Mesothelial cell of epicardium (in vitro differentiated cells): ENCODE data around the gene PPIL1. TPM values are rescaled to one million over a fixed set of nuclear protein-coding genes. Genes with fewer than 3 reads are reported as not detected.

Experiments
- DNase-seq, 2 experiments: peaks; one replicate each; pipeline ENCODE4 v3.0.0; 2021; ENCODE audit warnings: low spot score in 2 of 2; ENCODE audit not compliant: unreplicated experiment in 2 of 2
- H3K27ac Mint-ChIP-seq: 2 replicates; pipeline ENCODE4 v1.8.0; 2021; ENCODE audit warnings: mixed read lengths
- H3K27me3 Mint-ChIP-seq: 2 replicates; pipeline ENCODE4 v1.8.0; 2021; ENCODE audit warnings: low read depth, mixed read lengths
- H3K36me3 Mint-ChIP-seq: 2 replicates; pipeline ENCODE4 v1.8.0; 2021; ENCODE audit warnings: mixed read lengths
- H3K4me1 Mint-ChIP-seq: 2 replicates; pipeline ENCODE4 v1.8.0; 2021; ENCODE audit warnings: mixed read lengths
- H3K4me3 Mint-ChIP-seq: 2 replicates; pipeline ENCODE4 v1.8.0; 2021; ENCODE audit warnings: mild to moderate bottlenecking, moderate library complexity, mixed read lengths
- H3K9me3 Mint-ChIP-seq: 2 replicates; pipeline ENCODE4 v1.8.0; 2021; ENCODE audit warnings: mixed read lengths
- CTCF ChIP-seq: fragments of 200-600 bp; sonication (generic); IDR thresholded peaks from one replicate; pipeline ENCODE4 v1.5.0; 2021; ENCODE audit warnings: antibody characterized with exemption; ENCODE audit not compliant: unreplicated experiment
- total RNA-seq: library from RNA; stranded (reverse); gene quantifications from 3 replicates; pipeline ENCODE4 v1.2.1, GENCODE V29; 2021

The PPIL1 gene
- total RNA-seq, 1 donor from 2014 or later: 32.7 TPM

- peaks cover 28% of the 10 kb centered on the region for H3K4me1 Mint-ChIP-seq
- DNase-seq: no peak
- H3K36me3 Mint-ChIP-seq: no peaks in the 10 kb centered on the region
- H3K4me3 Mint-ChIP-seq: no peak overlapping the region
- no peak overlapping the region for H3K27ac Mint-ChIP-seq
- no peak for TF ChIP-seq CTCF
- no peaks in the 10 kb centered on the region for H3K9me3 Mint-ChIP-seq
- no peaks in the 10 kb centered on the region for H3K27me3 Mint-ChIP-seq
These were observed 49.2 kb downstream of the PPIL1 start for GRCh38 chr6:36825452-36825851.

- Mint-ChIP-seq H3K9me3 (no peaks in the 10 kb centered on the region), H3K4me1 (peaks cover 28% of the 10 kb centered on the region), H3K36me3 (no peaks in the 10 kb centered on the region), H3K27me3 (no peaks in the 10 kb centered on the region), H3K27ac (no peak overlapping the region), H3K4me3 (no peak overlapping the region)
- DNase-seq: no peak
- no peak for TF ChIP-seq CTCF
These were observed 50.4 kb downstream of the PPIL1 start for GRCh38 chr6:36824253-36824652.

- Mint-ChIP-seq H3K36me3 (no peaks in the 10 kb centered on the region), H3K9me3 (no peaks in the 10 kb centered on the region), H3K4me1 (peaks cover 28% of the 10 kb centered on the region), H3K27ac (no peak overlapping the region), H3K4me3 (no peak overlapping the region), H3K27me3 (no peaks in the 10 kb centered on the region)
- no peak for TF ChIP-seq CTCF
- DNase-seq: no peak
These were observed 51.0 kb downstream of the PPIL1 start for GRCh38 chr6:36823421-36824096.

- no peak overlapping the region for H3K27ac Mint-ChIP-seq
These were observed 51.9 kb downstream of the PPIL1 start for GRCh38 chr6:36822506-36823269.

GRCh38 chr6:36821581-36822335, 52.8 kb downstream of the PPIL1 start:
- Mint-ChIP-seq H3K9me3 (no peaks in the 10 kb centered on the region), H3K4me1 (peaks cover 23% of the 10 kb centered on the region), H3K4me3 (no peak overlapping the region), H3K27ac (no peak overlapping the region), H3K36me3 (no peaks in the 10 kb centered on the region), H3K27me3 (no peaks in the 10 kb centered on the region)
- no peak for TF ChIP-seq CTCF
- DNase-seq: no peak

More at GRCh38 chr6:36822506-36823269, 51.9 kb downstream of the PPIL1 start:
- Mint-ChIP-seq H3K36me3 (no peaks in the 10 kb centered on the region), H3K4me1 (peaks cover 31% of the 10 kb centered on the region), H3K9me3 (no peaks in the 10 kb centered on the region), H3K4me3 (no peak overlapping the region), H3K27me3 (no peaks in the 10 kb centered on the region)
- no peak for DNase-seq
- TF ChIP-seq CTCF: no peak
